ENCODE results near the gene METTL2B. TPM values are rescaled to one million over a fixed set of nuclear protein-coding genes. Genes with fewer than 3 reads are reported as not detected.

The METTL2B gene, protein sequence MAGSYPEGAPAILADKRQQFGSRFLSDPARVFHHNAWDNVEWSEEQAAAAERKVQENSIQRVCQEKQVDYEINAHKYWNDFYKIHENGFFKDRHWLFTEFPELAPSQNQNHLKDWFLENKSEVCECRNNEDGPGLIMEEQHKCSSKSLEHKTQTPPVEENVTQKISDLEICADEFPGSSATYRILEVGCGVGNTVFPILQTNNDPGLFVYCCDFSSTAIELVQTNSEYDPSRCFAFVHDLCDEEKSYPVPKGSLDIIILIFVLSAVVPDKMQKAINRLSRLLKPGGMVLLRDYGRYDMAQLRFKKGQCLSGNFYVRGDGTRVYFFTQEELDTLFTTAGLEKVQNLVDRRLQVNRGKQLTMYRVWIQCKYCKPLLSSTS
- total RNA-seq = 29.3 and 35.7 TPM in 2 replicates

DNA sequence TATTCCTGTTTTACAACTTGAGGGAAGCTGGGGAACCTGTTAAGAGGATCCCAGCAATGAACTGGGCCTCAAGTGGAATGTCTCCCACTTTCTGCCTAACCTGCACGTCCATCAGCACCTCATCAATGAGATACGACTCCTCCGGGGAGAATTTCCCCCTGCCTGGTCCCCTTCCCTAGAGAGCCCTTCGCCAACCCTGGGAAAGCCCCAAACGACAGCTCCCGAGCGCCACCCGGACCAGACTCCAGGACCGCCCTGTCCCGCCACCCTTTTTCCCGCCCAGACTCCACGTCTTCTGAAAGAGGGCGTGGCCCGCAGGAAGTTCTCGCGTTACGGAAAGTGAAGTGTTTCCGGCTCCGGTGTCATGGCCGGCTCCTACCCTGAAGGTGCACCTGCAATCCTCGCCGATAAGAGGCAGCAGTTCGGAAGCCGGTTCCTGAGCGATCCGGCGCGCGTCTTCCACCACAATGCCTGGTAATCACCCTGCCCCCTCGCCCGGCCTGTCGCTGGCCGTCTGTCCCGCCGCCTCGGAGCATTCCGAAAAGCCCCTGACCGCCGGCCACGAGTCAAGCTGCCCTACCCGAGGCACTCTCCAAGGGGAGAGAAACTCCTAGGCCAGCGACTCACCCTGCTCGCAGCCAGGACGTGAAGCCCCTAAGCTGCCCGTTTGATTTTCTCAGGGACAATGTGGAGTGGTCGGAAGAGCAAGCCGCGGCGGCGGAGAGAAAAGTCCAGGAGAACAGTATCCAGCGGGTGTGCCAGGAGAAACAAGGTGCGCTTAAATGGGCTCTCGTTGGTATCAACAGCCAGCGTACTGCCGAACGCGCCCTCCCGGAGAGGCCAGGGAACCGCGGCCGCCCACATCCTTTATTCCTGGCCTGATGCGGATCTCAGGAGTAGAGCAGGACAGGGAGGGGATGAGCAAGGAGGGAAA is at the start of gene METTL2B:
TSS of gene METTL2B (plus strand) at position 347 of the 934 bp plus-strand sequence. CDS start at position 365, 18 bp downstream.

DNA sequence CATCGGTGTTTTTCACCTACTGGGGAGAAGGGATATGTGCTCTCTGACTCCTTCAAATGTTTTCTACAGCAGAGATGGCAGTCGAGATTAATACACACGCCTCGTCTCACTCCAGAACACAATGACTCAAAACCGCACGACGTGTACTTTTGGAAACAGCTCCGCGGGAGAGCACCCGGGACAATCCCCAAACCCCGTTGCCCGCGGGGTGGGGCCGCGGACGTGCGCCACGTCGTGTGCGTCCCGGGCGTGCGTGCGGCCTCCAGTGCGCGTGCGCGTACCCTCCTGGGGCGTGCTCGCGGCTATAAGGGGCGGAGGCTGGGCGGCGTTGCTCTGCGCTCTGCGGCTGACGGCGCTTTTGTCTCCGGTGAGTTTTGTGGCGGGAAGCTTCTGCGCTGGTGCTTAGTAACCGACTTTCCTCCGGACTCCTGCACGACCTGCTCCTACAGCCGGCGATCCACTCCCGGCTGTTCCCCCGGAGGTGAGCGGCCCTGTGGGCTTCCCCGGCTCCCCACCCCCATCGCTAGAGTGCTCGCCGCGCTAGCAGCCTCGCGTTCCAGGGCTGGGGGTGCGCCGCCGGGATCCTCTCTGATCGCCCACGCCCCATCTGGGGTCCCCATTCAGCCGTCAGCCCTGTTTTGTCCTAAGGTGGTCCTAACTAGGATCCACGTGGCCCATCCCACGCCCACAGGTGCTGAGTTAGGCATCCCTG is 20.8 kb upstream of the METTL2B start, which contains the start of gene HILPDA:
TSS of gene HILPDA (plus strand) at position 336 of the 712 bp plus-strand sequence. CDS start 1,391 bp downstream, outside the sequence.

Other genes with a start within 250 kb of the METTL2B start
- 0.17 and 8.9 TPM in 2 replicates for gene LEP, start 235.5 kb upstream of the METTL2B start, total RNA-seq
- 10.3 and 14.2 TPM in 2 replicates for gene RBM28, start 132.8 kb upstream of the METTL2B start, total RNA-seq
- 0.13 TPM in 1 of 2 replicates, not detected in the other for gene PRRT4, start 115.1 kb upstream of the METTL2B start, total RNA-seq
- gene IMPDH1, start 66.8 kb upstream of the METTL2B start, total RNA-seq = 73.9 and 108 TPM in 2 replicates
- 71.2 and 80.5 TPM in 2 replicates for gene HILPDA, start 20.9 kb upstream of the METTL2B start, total RNA-seq
- gene GARIN1A, start 195.5 kb downstream of the METTL2B start, total RNA-seq = 1.3 and 1.4 TPM in 2 replicates